Fibroblast of the aortic adventitia (primary cell): ENCODE measurements around the gene SYNE3. TPM values are rescaled to one million over a fixed set of nuclear protein-coding genes. Genes with fewer than 3 reads are reported as not detected.

Experiments used
- DNase-seq: peaks from one replicate; pipeline ENCODE4 v3.0.0-alpha.2; 2010; ENCODE audit warnings: low read depth
- H3K4me3 ChIP-seq: 2 replicates; pipeline ENCODE4 v1.5.1; 2011; ENCODE audit warnings: low read depth, mild to moderate bottlenecking, control low read depth, low read length, moderate library complexity
- CTCF ChIP-seq: IDR thresholded peaks from 2 replicates; pipeline ENCODE4 v1.5.1; 2011; ENCODE audit warnings: mild to moderate bottlenecking, low read length, control low read depth, inconsistent platforms; ENCODE audit not compliant: insufficient read depth
- small RNA-seq: library from RNA; depleted of rRNA; stranded (forward); fragments of <200 nt; gene quantifications from one replicate; pipeline ENCODE3, GENCODE V24; 2012
- total RNA-seq: library from RNA; depleted of rRNA; stranded (reverse); fragments of >200 nt; gene quantifications from 2 replicates; pipeline ENCODE4 v1.2.3, GENCODE V29; 2012; ENCODE audit warnings: low replicate concordance

Gene SYNE3
- total RNA-seq, 1 donor: 63.4 TPM

DNA sequence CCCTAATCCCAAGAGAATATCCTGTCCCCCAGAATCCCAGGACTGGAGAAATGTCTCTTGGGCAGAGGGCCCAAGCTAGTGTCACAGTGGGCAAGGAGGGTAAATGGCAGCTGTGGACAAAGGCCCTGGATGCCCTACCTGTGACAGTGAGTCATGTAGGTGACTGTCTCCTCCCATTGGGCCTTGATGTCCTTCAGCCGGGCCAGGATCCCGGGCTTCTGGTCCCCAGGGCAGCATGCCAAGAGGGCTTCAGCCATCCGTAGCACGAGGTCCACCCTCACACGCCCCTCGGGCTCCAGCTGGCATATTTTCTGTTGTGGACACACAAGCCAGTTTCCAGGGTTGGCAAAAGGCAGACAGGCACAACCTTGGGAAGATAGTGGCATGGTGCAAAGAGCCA is 48.8 kb downstream of the SYNE3 start:
- no peak overlapping the region for H3K4me3 ChIP-seq
- no peak for DNase-seq
- no peak for TF ChIP-seq CTCF

GRCh38 chr14:95467232-95467631 is 49.2 kb downstream of the SYNE3 start:
- TF ChIP-seq CTCF: no peak
- no peak for DNase-seq
- H3K4me3 ChIP-seq: no peak overlapping the region

Small RNA genes within 50 kb of the gene (small RNA-seq; reads per million reads assigned to genes)
- 163 reads per million, percentile 98 among the genes with 10 or more reads in this experiment for gene SCARNA13

Other genes with a start within 250 kb of the SYNE3 start
- 0.36 and 1.8 TPM in 2 replicates for gene CLMN, start 196.7 kb downstream of the SYNE3 start, total RNA-seq
- 8.5 and 47.2 TPM in 2 replicates for gene GLRX5, start 18.4 kb upstream of the SYNE3 start, total RNA-seq
- gene TCL1B, start 169.8 kb upstream of the SYNE3 start, total RNA-seq: 0.98 TPM in 1 of 2 replicates, not detected in the other
- not detected in 2 replicates for gene TCL1A, start 197.5 kb upstream of the SYNE3 start, total RNA-seq